Type B pancreatic cell (in vitro differentiated cells): Measurements from ENCODE around the gene ATP6V1G1. TPM values are rescaled to one million over a fixed set of nuclear protein-coding genes. Genes with fewer than 3 reads are reported as not detected.

ENCODE experiments used
- DNase-seq: peaks from one replicate; pipeline ENCODE4 v3.0.0; 2021; ENCODE audit warnings: mixed read lengths; ENCODE audit not compliant: unreplicated experiment; ENCODE audit errors: extremely low spot score
- H3K27ac Mint-ChIP-seq: 2 replicates; pipeline ENCODE4 v1.8.0; 2021; ENCODE audit warnings: mild to moderate bottlenecking, mixed read lengths
- H3K27me3 Mint-ChIP-seq: 2 replicates; pipeline ENCODE4 v1.8.0; 2021; ENCODE audit warnings: mixed read lengths
- H3K36me3 Mint-ChIP-seq: 2 replicates; pipeline ENCODE4 v1.8.0; 2021; ENCODE audit warnings: mixed read lengths
- H3K4me1 Mint-ChIP-seq: one replicate; pipeline ENCODE4 v1.8.0; 2021; ENCODE audit warnings: mixed read lengths; ENCODE audit not compliant: unreplicated experiment
- H3K4me3 Mint-ChIP-seq: 2 replicates; pipeline ENCODE4 v1.8.0; 2021; ENCODE audit warnings: mild to moderate bottlenecking, mixed read lengths
- H3K9me3 Mint-ChIP-seq: 2 replicates; pipeline ENCODE4 v1.8.0; 2021; ENCODE audit warnings: mixed read lengths
- total RNA-seq: library from RNA; stranded (reverse); gene quantifications from 2 replicates; pipeline ENCODE4 v1.2.1, GENCODE V29; 2021; ENCODE audit warnings: low replicate concordance
- TF ChIP-seq, protein P1 (sequence below): fragments of 200-600 bp; sonication (generic); conservative IDR thresholded peaks from 2 replicates; pipeline ENCODE4 v1.5.0; 2021; ENCODE audit warnings: antibody characterized with exemption, mild to moderate bottlenecking

Gene ATP6V1G1
- total RNA-seq, 1 donor from 2014 or later = 110 TPM

DNA sequence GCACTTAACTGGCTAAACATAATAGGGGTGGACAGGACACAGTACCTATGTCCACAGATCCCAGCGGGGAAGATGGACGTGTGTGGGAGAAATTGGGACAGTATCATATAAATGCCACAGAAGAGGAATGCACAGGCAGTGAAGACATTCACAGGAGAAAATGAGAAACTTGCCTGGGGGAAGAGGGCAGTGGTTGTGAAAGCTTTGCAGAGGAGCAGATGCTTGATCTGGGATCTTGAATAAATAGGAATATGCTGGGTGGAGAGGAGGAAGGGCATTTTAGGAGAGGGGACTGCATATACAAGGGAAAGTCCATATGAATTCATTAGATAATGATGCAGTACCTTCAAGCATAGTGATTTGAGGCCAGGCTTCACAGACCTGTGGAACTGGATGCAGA lies 37.1 kb downstream of the ATP6V1G1 start:
- TF ChIP-seq, protein P1, sequence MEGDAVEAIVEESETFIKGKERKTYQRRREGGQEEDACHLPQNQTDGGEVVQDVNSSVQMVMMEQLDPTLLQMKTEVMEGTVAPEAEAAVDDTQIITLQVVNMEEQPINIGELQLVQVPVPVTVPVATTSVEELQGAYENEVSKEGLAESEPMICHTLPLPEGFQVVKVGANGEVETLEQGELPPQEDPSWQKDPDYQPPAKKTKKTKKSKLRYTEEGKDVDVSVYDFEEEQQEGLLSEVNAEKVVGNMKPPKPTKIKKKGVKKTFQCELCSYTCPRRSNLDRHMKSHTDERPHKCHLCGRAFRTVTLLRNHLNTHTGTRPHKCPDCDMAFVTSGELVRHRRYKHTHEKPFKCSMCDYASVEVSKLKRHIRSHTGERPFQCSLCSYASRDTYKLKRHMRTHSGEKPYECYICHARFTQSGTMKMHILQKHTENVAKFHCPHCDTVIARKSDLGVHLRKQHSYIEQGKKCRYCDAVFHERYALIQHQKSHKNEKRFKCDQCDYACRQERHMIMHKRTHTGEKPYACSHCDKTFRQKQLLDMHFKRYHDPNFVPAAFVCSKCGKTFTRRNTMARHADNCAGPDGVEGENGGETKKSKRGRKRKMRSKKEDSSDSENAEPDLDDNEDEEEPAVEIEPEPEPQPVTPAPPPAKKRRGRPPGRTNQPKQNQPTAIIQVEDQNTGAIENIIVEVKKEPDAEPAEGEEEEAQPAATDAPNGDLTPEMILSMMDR = no peak
- H3K4me1 Mint-ChIP-seq = peaks cover 4% of the 10 kb centered on the region
- H3K9me3 Mint-ChIP-seq = no peaks in the 10 kb centered on the region
- no peaks in the 10 kb centered on the region for H3K27me3 Mint-ChIP-seq
- no peak for DNase-seq
- no peak overlapping the region for H3K4me3 Mint-ChIP-seq
- H3K27ac Mint-ChIP-seq = no peak overlapping the region
- H3K36me3 Mint-ChIP-seq = peaks cover 21% of the 10 kb centered on the region

DNA sequence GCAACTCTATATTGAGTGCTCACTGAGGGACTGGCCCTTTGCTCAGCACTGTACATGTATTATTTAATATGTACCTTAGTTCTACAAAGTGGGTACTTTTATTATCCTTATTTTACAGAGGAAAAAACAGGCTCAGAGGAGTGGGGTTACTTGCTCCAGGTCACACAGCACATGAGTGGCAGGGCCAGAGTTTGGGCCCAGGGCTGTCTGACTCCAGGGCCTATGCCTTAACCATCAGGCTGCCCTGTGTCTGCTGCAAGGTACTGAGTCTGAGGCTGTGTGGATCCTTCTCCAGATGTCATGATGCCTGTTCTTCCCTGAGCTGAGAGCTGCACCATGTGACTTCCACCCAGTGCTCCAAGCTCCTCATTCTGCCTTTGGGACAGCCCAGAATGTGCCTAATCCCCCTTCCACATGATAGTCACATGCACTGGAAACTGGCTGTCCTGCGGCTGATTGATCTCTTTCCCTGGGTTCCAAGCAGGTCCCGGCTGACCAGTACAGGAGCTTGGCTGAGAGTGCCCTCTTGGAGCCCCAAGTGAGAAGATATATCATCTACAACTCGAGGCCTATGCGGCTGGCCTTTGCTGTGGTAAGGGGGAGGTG lies 38.9 kb downstream of the ATP6V1G1 start:
- Mint-ChIP-seq H3K27me3 (no peaks in the 10 kb centered on the region), H3K9me3 (no peaks in the 10 kb centered on the region), H3K4me1 (peaks cover 3% of the 10 kb centered on the region), H3K36me3 (peaks cover 17% of the 10 kb centered on the region), H3K4me3 (no peak overlapping the region), H3K27ac (no peak overlapping the region)
- no peak for DNase-seq
- TF ChIP-seq, protein P1 = no peak

DNA sequence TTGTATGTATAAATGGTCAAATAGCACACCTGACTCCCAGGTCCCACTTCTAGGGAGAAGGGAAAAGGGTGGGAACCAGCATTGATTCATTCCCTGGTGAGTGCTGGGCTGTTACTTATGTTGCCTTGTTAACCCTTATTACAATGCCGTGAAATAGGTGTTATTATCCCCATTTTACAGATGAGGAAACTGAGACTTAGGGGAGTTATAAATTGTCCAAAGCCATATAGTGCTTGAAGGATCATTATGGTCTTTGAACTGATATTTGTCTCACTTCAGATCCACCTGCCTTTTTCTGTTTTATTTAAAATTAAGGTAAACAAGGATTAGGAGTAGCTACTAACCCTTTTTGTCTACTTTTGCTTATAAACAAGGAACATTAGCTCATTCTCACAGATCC lies 40.0 kb downstream of the ATP6V1G1 start:
- Mint-ChIP-seq H3K9me3 (no peaks in the 10 kb centered on the region), H3K4me1 (peaks cover 3% of the 10 kb centered on the region), H3K27me3 (no peaks in the 10 kb centered on the region), H3K36me3 (peaks cover 12% of the 10 kb centered on the region), H3K4me3 (no peak overlapping the region), H3K27ac (no peak overlapping the region)
- DNase-seq = no peak
- TF ChIP-seq, protein P1 = no peak

DNA sequence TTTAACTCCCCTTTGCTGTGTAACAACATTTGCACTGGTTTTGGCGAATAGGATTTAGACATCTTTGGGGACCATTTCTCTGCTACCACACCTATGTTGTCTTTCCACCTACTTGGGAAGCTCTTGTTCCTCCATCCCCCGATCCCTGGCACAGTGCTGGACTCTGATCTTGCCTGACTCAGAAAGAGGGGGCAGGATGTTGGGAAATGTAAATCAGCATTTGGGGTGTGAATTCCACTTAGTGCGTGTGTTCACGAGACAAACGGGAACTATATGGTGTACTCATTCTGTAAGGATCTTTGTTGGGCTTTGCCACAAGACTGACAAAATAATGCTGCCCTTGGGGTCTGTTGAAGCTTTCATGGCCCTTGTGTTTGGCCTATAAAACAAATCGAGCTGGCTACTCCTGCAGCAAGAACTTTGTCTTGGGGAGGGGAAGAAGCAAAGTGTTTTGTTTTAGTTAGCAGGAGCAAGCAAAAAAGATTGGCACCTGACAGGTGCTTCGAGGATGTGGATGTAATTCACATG lies 42.1 kb downstream of the ATP6V1G1 start:
- Mint-ChIP-seq H3K27ac (no peak overlapping the region), H3K27me3 (no peaks in the 10 kb centered on the region), H3K9me3 (no peaks in the 10 kb centered on the region), H3K36me3 (peaks cover 10% of the 10 kb centered on the region), H3K4me3 (no peak overlapping the region), H3K4me1 (peaks cover 3% of the 10 kb centered on the region)
- TF ChIP-seq, protein P1 = no peak
- no peak for DNase-seq

DNA sequence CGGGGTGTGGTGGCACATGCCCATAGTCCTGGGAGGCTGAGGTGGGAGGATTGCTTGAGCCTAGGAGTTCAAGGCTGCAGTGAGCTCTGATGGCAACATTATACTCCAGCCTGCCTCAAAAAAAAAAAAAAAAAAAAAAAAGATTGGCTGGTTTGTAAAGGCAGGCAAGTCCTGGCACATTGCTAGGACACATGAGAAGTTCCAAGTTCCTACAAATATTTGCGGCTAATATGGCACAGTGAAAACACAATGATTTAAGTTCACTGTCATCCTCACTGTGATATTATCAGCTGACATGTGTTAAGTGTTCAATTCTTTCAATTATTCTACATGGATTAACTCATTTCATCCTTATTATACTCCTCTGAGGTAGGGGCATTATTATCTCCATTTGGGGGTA lies 43.6 kb downstream of the ATP6V1G1 start:
- Mint-ChIP-seq H3K4me1 (peaks cover 3% of the 10 kb centered on the region), H3K27ac (no peak overlapping the region), H3K27me3 (no peaks in the 10 kb centered on the region), H3K9me3 (no peaks in the 10 kb centered on the region), H3K4me3 (no peak overlapping the region), H3K36me3 (peaks cover 9% of the 10 kb centered on the region)
- no peak for DNase-seq
- TF ChIP-seq, protein P1 = no peak
